D721Med (cell line): ENCODE measurements around the gene NCF4.

Experiments
- DNase-seq: peaks from one replicate; pipeline ENCODE4 v3.0.0; 2011; ENCODE audit warnings: low spot score; ENCODE audit not compliant: insufficient read length
- FAIRE-seq: peaks from 2 replicates; lab custom pipeline; 2011; peaks lifted over from hg19 to GRCh38; lab: Jason Lieb, UNC
- TF ChIP-seq, protein P1 (sequence below): IDR thresholded peaks from 2 replicates; pipeline ENCODE4 v1.5.1; 2012; ENCODE audit warnings: mild to moderate bottlenecking, control low read depth; ENCODE audit not compliant: insufficient read depth; ENCODE audit errors: missing control alignments

Gene NCF4

DNA sequence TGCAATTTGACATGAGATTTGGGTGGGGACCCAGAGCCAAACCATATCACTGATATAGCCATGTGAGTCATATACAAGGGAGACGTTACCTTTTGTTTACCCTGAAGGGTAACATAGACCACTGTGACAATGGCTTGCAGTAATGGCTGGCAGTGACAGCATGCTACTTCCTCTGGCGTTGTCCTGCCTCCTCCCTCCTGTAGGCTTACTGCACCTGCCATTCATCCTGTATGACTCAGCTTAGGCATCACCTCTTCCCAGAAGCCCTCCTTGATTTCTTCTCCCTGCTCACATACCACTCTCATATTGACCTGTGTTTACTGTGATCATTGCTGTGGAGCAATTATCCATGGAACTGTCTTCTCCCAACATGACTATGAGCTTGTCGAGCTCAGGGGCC, 32.0 kb upstream of the NCF4 start:
- TF ChIP-seq, protein P1, sequence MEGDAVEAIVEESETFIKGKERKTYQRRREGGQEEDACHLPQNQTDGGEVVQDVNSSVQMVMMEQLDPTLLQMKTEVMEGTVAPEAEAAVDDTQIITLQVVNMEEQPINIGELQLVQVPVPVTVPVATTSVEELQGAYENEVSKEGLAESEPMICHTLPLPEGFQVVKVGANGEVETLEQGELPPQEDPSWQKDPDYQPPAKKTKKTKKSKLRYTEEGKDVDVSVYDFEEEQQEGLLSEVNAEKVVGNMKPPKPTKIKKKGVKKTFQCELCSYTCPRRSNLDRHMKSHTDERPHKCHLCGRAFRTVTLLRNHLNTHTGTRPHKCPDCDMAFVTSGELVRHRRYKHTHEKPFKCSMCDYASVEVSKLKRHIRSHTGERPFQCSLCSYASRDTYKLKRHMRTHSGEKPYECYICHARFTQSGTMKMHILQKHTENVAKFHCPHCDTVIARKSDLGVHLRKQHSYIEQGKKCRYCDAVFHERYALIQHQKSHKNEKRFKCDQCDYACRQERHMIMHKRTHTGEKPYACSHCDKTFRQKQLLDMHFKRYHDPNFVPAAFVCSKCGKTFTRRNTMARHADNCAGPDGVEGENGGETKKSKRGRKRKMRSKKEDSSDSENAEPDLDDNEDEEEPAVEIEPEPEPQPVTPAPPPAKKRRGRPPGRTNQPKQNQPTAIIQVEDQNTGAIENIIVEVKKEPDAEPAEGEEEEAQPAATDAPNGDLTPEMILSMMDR, result no peak
- FAIRE-seq, result no peak
- DNase-seq, result no peak

DNA sequence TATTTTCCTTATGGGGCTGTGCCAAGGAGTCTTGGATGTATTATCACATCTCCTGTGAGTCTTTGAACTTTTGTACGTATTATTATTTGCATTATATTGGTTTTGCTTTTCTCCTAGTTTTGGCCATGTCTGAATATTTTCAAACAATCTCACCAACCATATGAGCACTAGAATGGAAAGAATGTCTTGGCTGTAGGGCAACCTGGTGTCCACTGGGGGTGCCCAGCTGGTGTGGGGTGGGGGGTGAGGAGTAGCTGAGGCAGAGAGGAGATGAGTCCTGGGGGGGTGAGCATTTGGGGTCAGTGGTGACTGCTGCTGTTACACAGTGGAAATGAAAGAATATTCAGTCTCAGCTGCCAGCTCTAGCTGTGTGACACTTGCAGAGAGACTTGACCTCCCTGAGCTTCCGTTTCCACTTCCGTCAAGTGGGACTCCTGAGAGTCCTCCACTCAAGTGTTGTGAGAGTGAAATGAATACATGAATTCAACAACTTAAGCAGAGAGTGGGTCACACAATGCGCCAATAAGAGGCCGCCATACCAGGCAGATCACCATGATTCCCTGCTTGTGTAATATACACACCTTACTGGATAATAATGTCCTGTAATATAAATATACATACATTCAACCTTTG, 31.3 kb upstream of the NCF4 start:
- DNase-seq, result no peak
- TF ChIP-seq, protein P1, result no peak
- no peak for FAIRE-seq

DNA sequence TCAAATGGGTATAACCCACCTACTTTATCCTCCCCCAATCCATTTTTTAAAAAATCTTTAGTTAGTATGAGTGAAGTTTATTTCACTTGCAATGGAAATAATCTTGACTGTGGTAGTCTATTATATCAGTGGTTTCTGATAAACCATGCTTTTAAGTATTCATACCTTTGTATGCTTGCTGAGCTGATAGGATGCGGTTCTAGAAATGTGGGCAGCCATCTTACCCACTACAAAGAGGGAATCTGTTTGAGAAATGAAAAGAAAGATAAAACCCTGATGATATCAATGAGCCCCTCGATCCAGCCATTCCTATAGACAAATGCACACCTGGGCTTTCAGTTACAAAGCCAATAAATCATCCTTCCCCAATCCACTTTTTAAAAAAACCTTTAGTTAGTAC, 30.2 kb upstream of the NCF4 start:
- DNase-seq (no peak), FAIRE-seq (no peak)
- TF ChIP-seq, protein P1, result no peak

DNA sequence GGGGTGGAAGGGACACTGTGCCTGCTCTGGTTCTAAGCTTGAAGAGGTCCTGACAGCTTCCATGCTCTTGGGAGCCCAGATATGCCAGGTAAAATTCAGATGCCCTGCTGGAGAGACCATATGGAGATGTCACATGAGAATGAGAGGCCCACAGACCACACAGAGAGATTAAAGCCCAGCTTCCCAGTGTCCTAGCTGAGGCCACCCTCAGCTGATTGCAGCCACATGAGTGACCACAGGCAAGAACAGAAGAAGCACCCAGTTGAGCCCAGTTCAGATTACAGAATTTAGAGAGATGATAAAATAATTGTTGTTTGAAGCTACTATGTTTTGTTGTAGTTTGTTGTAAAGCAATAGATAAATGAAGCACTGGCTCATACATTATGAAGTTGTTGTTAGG, 29.6 kb upstream of the NCF4 start:
- FAIRE-seq, result no peak
- no peak for DNase-seq
- TF ChIP-seq, protein P1, result no peak

DNA sequence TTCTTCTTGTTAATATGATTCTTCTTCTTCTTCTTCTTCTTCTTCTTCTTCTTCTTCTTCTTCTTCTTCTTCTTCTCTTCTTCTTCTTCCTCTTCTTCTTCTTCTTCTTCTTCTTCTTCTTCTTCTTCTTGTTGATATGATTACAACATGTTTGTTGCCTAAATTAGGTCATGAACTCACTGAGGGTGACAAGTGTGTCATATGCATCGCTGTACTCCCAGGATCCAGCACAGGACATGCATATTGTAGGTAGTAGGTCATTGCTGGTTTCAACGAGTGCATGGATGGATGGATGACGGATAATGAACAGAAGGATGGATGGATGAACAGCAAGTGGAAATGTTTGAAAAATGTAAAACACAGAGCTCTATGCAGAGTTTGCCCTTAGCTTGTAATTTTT, 29.1 kb upstream of the NCF4 start:
- FAIRE-seq, result no peak
- TF ChIP-seq, protein P1, result no peak

DNA sequence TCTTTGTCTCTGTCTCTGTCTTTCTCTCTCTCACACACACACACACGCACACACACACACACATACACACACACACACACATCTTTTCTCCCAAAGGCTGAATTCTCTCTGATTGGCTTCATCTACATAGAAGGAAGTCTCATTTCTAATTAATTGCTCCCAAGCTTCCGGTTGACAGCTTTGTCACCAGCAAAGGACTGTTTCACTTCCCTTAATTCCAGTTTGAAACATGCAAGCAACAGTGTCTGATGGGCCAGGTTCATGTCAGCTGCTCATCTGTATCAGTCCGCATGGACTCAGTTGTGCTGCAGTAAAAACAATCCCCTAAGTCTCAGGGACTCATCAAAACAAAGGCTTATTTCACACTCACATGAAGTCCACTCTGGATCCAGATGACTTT, 27.7 kb upstream of the NCF4 start:
- DNase-seq (no peak), FAIRE-seq (no peak)
- TF ChIP-seq, protein P1, result no peak

More for the DNA sequence above, 29.1 kb upstream of the NCF4 start:
- DNase-seq, result no peak

DNA sequence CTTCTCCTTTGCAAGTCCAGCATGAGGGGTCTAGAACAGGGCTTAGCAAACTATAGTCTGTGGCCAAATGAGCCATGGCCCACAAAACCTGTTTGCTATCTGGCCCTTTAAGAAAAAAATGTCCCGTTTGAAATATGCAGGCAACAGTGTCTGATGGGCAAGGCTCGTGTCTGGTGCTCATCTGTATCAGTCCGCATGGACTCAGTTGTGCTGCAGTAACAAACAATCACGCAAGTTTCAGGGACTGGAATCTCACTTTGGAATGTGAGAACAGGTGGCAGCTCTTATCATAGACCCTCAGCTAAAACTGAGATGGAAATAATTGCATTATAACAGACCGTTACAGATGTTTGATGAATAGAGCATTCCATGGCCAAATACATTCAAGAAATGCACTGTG, 24.9 kb upstream of the NCF4 start:
- TF ChIP-seq, protein P1, result no peak
- DNase-seq (no peak), FAIRE-seq (no peak)
